Panc1 (cell line): ENCODE measurements around the gene SPINK9. TPM values are rescaled to one million over a fixed set of nuclear protein-coding genes. Genes with fewer than 3 reads are reported as not detected.

Experiments
- ATAC-seq: fragments of 200-7000 bp; cut with Tn5 transposase; 2 replicates; pipeline ENCODE4 v1.9.1; 2020; ENCODE audit warnings: mild to moderate bottlenecking, moderate library complexity
- BruUV-seq: library from RNA; stranded (reverse); fragments of 400-500 nt; replicated peaks from 2 replicates; lab custom pipeline; 2021; lab: Mats Ljungman, UMichigan
- CTCF ChIA-PET: fragments of 300-600 bp; sonication (Branson Sonifier 250); formaldehyde crosslinking; loops from one replicate; lab custom pipeline; 2022; ENCODE audit warnings: antibody characterized with exemption; lab: Charles Lee
- POLR2A ChIA-PET: fragments of 300-600 bp; sonication (Branson Sonifier 250); formaldehyde crosslinking; loops from one replicate; lab custom pipeline; 2022; ENCODE audit warnings: antibody characterized with exemption; lab: Charles Lee
- DNase-seq: peaks from one replicate; pipeline ENCODE4 v3.0.0-alpha.2; 2010; ENCODE audit warnings: low read depth, low spot score
- H3K27ac ChIP-seq: 2 replicates; pipeline ENCODE4 v1.5.1; 2011; ENCODE audit warnings: mild to moderate bottlenecking, low read length, inconsistent platforms
- H3K27me3 ChIP-seq: fragments of 200-500 bp; sonication (Bioruptor generic); 2 replicates; pipeline ENCODE4 v1.6.0; 2014; ENCODE audit warnings: low read length, inconsistent platforms; ENCODE audit not compliant: control insufficient read depth, insufficient read depth
- H3K36me3 ChIP-seq: fragments of 200-500 bp; sonication (Bioruptor generic); 2 replicates; pipeline ENCODE4 v1.5.1; 2014; ENCODE audit warnings: inconsistent platforms, mild to moderate bottlenecking, low read length, moderate library complexity; ENCODE audit not compliant: control insufficient read depth, insufficient read depth
- H3K4me1 ChIP-seq: 2 replicates; pipeline ENCODE4 v1.5.1; 2011; ENCODE audit warnings: inconsistent platforms, mild to moderate bottlenecking, low read length, moderate library complexity; ENCODE audit not compliant: control insufficient read depth, insufficient read depth
- H3K4me3 ChIP-seq, 2 experiments: 2 replicates each; pipeline ENCODE4 v1.5.1; 2011 to 2012; ENCODE audit warnings: low read depth in 2 of 2, low read length in 2 of 2, mild to moderate bottlenecking in 2 of 2, inconsistent platforms in 1 of 2, moderate library complexity in 1 of 2
- H3K9me3 ChIP-seq: fragments of 200-500 bp; sonication (Bioruptor generic); 2 replicates; pipeline ENCODE4 v1.5.1; 2014; ENCODE audit warnings: low read depth, mild to moderate bottlenecking, inconsistent platforms, low read length, moderate library complexity; ENCODE audit not compliant: control insufficient read depth, insufficient read depth
- CTCF ChIP-seq: fragments of 450-650 bp; IDR thresholded peaks from 2 replicates; pipeline ENCODE4 v1.5.1; 2017; ENCODE audit warnings: mild to moderate bottlenecking
- POLR2AphosphoS5 ChIP-seq: IDR thresholded peaks from 2 replicates; pipeline ENCODE4 v1.6.1; 2012; ENCODE audit warnings: mild to moderate bottlenecking, low read depth, low read length, moderate library complexity
- REST ChIP-seq, 2 experiments: IDR thresholded peaks; 2 replicates each; pipeline ENCODE4 v1.6.1; 2011 to 2012; ENCODE audit warnings: low read depth in 2 of 2, control low read depth in 1 of 2, low read length in 1 of 2, mild to moderate bottlenecking in 1 of 2, moderate library complexity in 1 of 2; ENCODE audit not compliant: insufficient read depth in 1 of 2
- SIN3A ChIP-seq: IDR thresholded peaks from 2 replicates; pipeline ENCODE4 v1.6.1; 2012; ENCODE audit warnings: low read depth, mild to moderate bottlenecking, low read length, moderate library complexity, borderline replicate concordance; ENCODE audit not compliant: insufficient read depth
- TCF7L2 ChIP-seq: IDR thresholded peaks from 2 replicates; pipeline ENCODE4 v1.6.1; 2011; ENCODE audit warnings: mild to moderate bottlenecking, low read depth, low read length, inconsistent platforms
- in situ Hi-C: cut with HindIII; loops from 2 replicates; pipeline ENCODE4 v1.10.0; 2016; ENCODE audit warnings: low sequenced_read_pairs, low pct_unique_long_range_greater_than_20kb
- intact Hi-C: fragments of 100-400 bp; cut with micrococcal nuclease; formaldehyde crosslinking; loops from one replicate; pipeline ENCODE4 v1.10.0; 2022; ENCODE audit not compliant: unreplicated experiment
- total RNA-seq: library from RNA; stranded (reverse); gene quantifications from one replicate; pipeline ENCODE4 v1.2.1, GENCODE V29; 2021; ENCODE audit not compliant: unreplicated experiment

The SPINK9 gene
- total RNA-seq, 1 experiment from 2014 or later, result not detected

GRCh38 chr5:148382961-148383360, 47.6 kb downstream of the SPINK9 start:
- ATAC-seq, result no peak
- Histone ChIP-seq H3K4me1 (peaks cover 10% of the 10 kb centered on the region; the same call in 1 of the 2 replicates), H3K27ac (peak overlapping the region; percentile 93), H3K4me3 (peak overlapping the region; percentile 87 to 94), H3K27me3 (no peaks in the 10 kb centered on the region), H3K36me3 (no peaks in the 10 kb centered on the region; the same call in 1 of the 2 replicates), H3K9me3 (no peaks in the 10 kb centered on the region)
- in situ Hi-C loops, result no loop called here
- TF ChIP-seq POLR2AphosphoS5 (no peak), SIN3A (no peak), REST (IDR thresholded peaks at IDR 0.05; ENCODE audit: insufficient read depth in 1 of 2, low read depth in 2 of 2, low read length in 1 of 2) (no peak), CTCF (no peak), TCF7L2 (no peak)
- CTCF ChIA-PET, result no interaction called here
- no peak for DNase-seq
- intact Hi-C loops, result no loop called here
- POLR2A ChIA-PET, result no interaction called here
- BruUV-seq, result TSS peak; percentile 94

- peaks cover 10% of the 10 kb centered on the region; the same call in 1 of the 2 replicates for H3K4me1 ChIP-seq
- BruUV-seq, result no TSS peak
- ChIA-PET CTCF (no interaction called here), POLR2A (interaction anchor here (0.7 kb wide), 1 partner anchor 10 kb away, joined by 3 read pairs; no protein-coding TSS in a partner anchor)
- peak; percentile 90 for DNase-seq
- intact Hi-C loops (no loop called here), in situ Hi-C loops (no loop called here)
- peak; percentile 100 for ATAC-seq
- peak within 1 kb of the TSS; percentile 87 to 94 for H3K4me3 ChIP-seq
- no peaks in the 10 kb centered on the region for H3K27me3 ChIP-seq
- H3K9me3 ChIP-seq, result no peaks in the 10 kb centered on the region
- H3K27ac ChIP-seq, result peak within 1 kb of the TSS; percentile 93
- H3K36me3 ChIP-seq, result no peaks in the 10 kb centered on the region; the same call in 1 of the 2 replicates
- TF ChIP-seq CTCF (no peak), POLR2AphosphoS5 (peak; percentile 93)
These were observed 48.4 kb downstream of the SPINK9 start, which contains the start of gene FBXO38 for GRCh38 chr5:148383564-148384379. Gene FBXO38, plus strand, starts transcription at chr5:148383958. Its CDS starts 10,819 bp downstream, at chr5:148394777.
